Measurements from ENCODE around the gene C1QTNF8.

C1QTNF8 gene

DNA sequence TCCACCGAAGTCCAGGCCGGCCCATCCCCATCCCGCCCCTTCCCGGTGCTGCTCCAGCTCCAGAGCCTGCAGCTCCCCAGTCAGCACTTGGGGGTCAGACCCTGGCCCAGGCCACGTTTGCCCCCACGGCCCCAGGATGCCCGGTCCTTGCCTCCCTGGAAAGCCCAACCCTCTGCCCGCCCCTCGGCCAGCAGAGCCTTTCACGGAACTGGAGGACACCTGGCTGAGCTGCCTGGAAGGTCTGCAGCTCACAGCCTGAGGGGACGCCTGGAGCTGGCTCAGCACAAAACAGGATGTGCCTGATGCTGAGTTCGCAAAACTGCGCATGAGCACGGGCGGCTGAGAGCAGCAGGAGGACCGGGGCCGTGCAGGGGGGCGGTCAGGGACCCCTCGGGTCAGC is 53.2 kb downstream of the C1QTNF8 start:
- no peak overlapping the region for H3K27ac ChIP-seq
- peak overlapping the region in 3 of 11 experiments; percentile 26 to 32 (median 28); a peak in 2 of 22 replicates for H3K4me2 ChIP-seq
- peaks cover 0 to 8% (median 0%) of the 10 kb centered on the region in 11 experiments; a peak in 5 of 22 replicates for H3K9me3 ChIP-seq (replicated peaks in 1 of 11)
- H3K4me3 ChIP-seq: no peak overlapping the region
- H3K27me3 ChIP-seq: peaks cover 24 to 66% (median 41%) of the 10 kb centered on the region in 11 experiments; a peak in 21 of 22 replicates
- H4K20me1 ChIP-seq: peaks cover 0 to 46% (median 14%) of the 10 kb centered on the region in 11 experiments; a peak in 13 of 22 replicates
- H3K9ac ChIP-seq: no peak overlapping the region
- peaks cover 5 to 28% (median 25%) of the 10 kb centered on the region in 10 experiments; a peak in 18 of 20 replicates for H3K4me1 ChIP-seq
- no peak for TF ChIP-seq Cebpa-rat (IDR thresholded peaks at IDR 0.05)
- no peaks in the 10 kb centered on the region for H3K36me3 ChIP-seq

DNA sequence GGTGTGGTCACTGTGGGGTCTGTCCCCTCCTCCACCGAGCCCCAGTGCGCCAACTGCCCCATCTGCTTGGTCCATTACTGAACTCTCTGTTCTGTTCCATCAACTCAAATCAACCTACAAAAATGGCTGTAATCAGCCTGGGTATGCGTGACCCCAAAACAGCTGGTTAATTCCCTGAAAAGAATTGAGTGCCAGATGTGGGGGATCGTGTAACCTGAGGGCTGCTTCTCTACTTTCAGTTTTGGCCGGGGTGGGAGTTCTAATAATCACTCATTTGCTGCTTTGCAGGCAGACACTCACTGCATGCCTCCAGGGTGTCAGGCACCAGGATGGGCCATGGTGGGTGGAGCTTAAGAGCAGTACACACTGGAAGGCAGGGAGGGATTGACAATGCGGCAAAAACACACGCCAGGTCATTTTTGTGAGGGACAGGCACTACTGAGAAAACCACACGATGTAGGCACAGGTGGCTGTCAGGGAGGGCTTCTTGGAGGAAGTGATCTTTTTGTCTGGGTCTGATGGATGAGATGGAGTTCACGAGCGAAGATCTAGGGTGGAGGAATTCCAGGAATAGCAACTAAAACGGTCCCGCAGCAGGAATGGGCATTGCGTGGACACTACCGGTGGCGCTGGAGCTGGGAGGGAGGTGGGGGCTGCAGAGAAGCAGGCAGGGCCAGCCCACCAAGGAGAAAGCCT is 53.8 kb downstream of the C1QTNF8 start:
- 0 out of 22 replicates have a peak overlapping the region, but pooled peaks of 2 of the 11 experiments have one; percentile 26 to 28 for H3K4me2 ChIP-seq
- peaks cover 22 to 64% (median 39%) of the 10 kb centered on the region in 11 experiments; a peak in 21 of 22 replicates for H3K27me3 ChIP-seq
- peaks cover 0 to 8% (median 0%) of the 10 kb centered on the region in 11 experiments; a peak in 5 of 22 replicates for H3K9me3 ChIP-seq (replicated peaks in 1 of 11)
- H3K4me1 ChIP-seq: peaks cover 10 to 28% (median 25%) of the 10 kb centered on the region in 10 experiments
- H3K36me3 ChIP-seq: no peaks in the 10 kb centered on the region
- peaks cover 0 to 44% (median 14%) of the 10 kb centered on the region in 11 experiments; a peak in 12 of 22 replicates for H4K20me1 ChIP-seq
- no peak for TF ChIP-seq Cebpa-rat (IDR thresholded peaks at IDR 0.05)
- no peak overlapping the region for H3K9ac ChIP-seq
- no peak overlapping the region for H3K27ac ChIP-seq
- H3K4me3 ChIP-seq: no peak overlapping the region

DNA sequence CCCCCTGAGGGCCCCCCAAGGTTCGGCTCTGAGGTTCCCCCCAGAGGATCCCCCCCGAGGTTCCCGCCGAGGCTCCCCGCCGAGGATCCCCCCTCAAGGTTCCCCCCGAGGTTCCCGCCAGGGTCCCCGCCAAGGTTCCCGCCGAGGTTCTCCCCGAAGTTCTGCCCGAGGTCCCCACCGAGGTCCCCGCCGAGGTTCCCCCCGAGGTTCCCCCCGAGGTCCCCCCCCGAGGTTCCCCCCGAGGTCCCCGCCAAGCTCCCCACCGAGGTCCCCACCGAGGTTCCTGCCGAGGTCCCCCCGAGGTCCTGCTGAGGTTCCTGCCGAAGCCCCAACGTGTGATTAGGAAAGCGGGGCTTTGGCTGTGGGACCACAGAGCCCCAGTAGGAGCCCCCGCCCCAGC is 55.7 kb downstream of the C1QTNF8 start:
- no peaks in the 10 kb centered on the region for H3K36me3 ChIP-seq
- no peak overlapping the region for H3K4me3 ChIP-seq
- no peak overlapping the region for H3K4me2 ChIP-seq
- H3K4me1 ChIP-seq: peaks cover 24 to 30% (median 26%) of the 10 kb centered on the region in 10 experiments
- no peak overlapping the region for H3K27ac ChIP-seq
- peaks cover 33 to 66% (median 50%) of the 10 kb centered on the region in 11 experiments for H3K27me3 ChIP-seq
- H3K9ac ChIP-seq: no peak overlapping the region
- TF ChIP-seq Cebpa-rat (IDR thresholded peaks at IDR 0.05): no peak
- peaks cover 0 to 59% (median 22%) of the 10 kb centered on the region in 11 experiments; a peak in 14 of 22 replicates for H4K20me1 ChIP-seq
- H3K9me3 ChIP-seq (replicated peaks in 1 of 11): peaks cover 0 to 8% (median 0%) of the 10 kb centered on the region in 11 experiments; a peak in 5 of 22 replicates

DNA sequence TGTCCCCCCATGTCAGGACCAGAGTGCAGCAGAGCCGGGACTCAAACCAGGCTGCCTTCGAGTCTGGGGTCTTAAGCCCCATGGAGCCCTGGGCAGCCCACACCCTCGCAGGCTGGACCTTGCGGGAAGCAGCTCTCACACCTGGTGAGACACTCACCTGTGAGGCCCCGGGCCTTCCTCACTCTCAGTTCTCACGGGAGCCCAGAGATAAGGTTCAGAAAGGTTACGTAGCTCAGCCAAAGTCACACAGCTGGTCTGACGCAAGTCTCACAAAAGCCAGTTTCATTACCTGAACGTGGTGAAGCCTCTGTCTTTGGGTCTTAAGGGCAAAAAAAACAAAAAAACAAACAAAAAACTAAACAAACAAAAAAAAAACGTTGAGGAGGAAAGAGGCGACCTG is 56.3 kb downstream of the C1QTNF8 start:
- Histone ChIP-seq H3K27me3 (peaks cover 36 to 66% (median 51%) of the 10 kb centered on the region in 11 experiments), H3K4me1 (peaks cover 24 to 30% (median 26%) of the 10 kb centered on the region in 10 experiments)
- no peak for TF ChIP-seq Cebpa-rat (IDR thresholded peaks at IDR 0.05)

DNA sequence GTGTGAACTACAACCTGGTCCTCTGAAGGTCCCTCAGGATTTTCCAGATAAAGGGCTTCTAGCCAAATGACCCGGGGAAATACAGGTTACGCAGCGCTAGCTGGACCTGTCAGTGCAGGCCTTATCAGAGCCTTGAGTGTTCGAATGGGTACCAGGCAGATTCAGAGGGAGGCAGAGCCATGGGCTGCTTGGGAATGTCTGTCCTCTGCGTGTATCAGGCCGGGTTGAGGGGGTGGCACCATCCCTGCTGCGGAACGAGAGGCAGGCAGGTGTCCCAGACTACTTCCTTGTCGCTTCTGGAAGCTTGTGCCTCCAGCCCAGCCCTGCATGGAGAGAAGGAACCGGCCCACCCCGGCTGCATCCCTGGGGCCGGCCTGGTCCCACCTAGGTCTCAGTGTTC is 57.1 kb downstream of the C1QTNF8 start:
- TF ChIP-seq Cebpa-rat (IDR thresholded peaks at IDR 0.05): no peak

More for the DNA sequence above, 56.3 kb downstream of the C1QTNF8 start:
- Histone ChIP-seq H3K9ac (no peak overlapping the region), H3K27ac (no peak overlapping the region), H3K9me3 (replicated peaks in 1 of 11) (peaks cover 0 to 8% (median 0%) of the 10 kb centered on the region in 11 experiments; a peak in 5 of 22 replicates), H4K20me1 (peaks cover 0 to 59% (median 22%) of the 10 kb centered on the region in 11 experiments; a peak in 14 of 22 replicates), H3K4me2 (no peak overlapping the region), H3K36me3 (no peaks in the 10 kb centered on the region), H3K4me3 (no peak overlapping the region)

More for the DNA sequence above, 57.1 kb downstream of the C1QTNF8 start:
- Histone ChIP-seq H3K9me3 (replicated peaks in 1 of 11) (peaks cover 0 to 9% (median under 1%) of the 10 kb centered on the region in 11 experiments; a peak in 6 of 22 replicates), H3K27ac (no peak overlapping the region), H4K20me1 (peaks cover 0 to 57% (median 22%) of the 10 kb centered on the region in 11 experiments; a peak in 14 of 22 replicates), H3K4me2 (peak overlapping the region in 1 of 11 experiments; percentile 75; a peak in 1 of 22 replicates), H3K36me3 (no peaks in the 10 kb centered on the region), H3K4me1 (peaks cover 24 to 30% (median 26%) of the 10 kb centered on the region in 10 experiments), H3K9ac (no peak overlapping the region), H3K4me3 (no peak overlapping the region), H3K27me3 (peaks cover 36 to 63% (median 50%) of the 10 kb centered on the region in 11 experiments)
